ENCODE results near the gene DEDD2.

DNA sequence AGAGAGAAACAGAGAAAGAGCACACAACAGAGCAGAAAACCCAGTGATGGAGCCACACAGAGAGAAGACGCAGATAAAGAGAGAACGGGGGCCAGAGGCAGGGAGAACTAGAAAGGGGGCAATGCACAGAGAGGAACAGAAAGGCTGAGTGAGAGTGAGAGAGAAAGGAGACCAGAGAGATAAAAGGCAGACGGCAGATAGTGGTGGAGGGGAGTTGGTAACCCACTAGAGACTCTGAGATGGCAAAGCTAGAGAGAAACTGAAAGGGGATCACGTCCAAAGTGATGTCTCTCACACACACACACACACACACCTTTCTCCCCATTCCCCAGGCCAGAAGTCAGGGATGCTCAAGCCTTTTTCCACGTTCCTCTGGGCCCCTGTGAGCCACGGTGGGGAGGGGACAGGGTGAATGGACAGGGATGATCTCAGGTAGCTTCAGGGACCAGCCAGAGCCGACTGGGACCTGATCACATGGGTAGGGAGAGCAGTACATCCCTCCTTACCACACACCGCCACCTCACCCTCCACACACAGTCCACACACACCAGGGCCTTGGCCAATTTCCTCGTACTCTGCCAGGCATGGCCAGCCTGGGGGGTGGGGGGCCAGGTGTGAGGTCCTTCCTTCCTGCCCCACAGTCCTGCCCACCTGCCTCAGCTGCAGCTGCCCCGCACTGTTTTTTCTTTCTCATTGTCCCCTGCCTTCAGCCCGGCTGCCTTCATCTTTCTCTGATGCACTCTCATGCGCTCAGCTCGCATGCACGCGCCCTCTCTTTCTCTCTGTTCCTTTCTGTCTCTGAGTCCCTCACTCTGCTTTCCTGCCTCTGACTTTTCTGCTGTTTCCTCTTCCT, 62.8 kb downstream of the DEDD2 start:
- TF ChIP-seq, protein P1, sequence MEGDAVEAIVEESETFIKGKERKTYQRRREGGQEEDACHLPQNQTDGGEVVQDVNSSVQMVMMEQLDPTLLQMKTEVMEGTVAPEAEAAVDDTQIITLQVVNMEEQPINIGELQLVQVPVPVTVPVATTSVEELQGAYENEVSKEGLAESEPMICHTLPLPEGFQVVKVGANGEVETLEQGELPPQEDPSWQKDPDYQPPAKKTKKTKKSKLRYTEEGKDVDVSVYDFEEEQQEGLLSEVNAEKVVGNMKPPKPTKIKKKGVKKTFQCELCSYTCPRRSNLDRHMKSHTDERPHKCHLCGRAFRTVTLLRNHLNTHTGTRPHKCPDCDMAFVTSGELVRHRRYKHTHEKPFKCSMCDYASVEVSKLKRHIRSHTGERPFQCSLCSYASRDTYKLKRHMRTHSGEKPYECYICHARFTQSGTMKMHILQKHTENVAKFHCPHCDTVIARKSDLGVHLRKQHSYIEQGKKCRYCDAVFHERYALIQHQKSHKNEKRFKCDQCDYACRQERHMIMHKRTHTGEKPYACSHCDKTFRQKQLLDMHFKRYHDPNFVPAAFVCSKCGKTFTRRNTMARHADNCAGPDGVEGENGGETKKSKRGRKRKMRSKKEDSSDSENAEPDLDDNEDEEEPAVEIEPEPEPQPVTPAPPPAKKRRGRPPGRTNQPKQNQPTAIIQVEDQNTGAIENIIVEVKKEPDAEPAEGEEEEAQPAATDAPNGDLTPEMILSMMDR (IDR thresholded peaks at IDR 0.05) = no peak
- TF ChIP-seq POLR2A (IDR thresholded peaks at IDR 0.05) = no peak
